Measurements from ENCODE around the gene TUBA4A. TPM values are rescaled to one million over a fixed set of nuclear protein-coding genes. Genes with fewer than 3 reads are reported as not detected.
A peak's percentile ranks its signal among the peaks of the same experiment; 100 is the strongest.

Gene TUBA4A
- total RNA-seq, 4 donors from 2014 or later = 351 to 797 (median 386) TPM

DNA sequence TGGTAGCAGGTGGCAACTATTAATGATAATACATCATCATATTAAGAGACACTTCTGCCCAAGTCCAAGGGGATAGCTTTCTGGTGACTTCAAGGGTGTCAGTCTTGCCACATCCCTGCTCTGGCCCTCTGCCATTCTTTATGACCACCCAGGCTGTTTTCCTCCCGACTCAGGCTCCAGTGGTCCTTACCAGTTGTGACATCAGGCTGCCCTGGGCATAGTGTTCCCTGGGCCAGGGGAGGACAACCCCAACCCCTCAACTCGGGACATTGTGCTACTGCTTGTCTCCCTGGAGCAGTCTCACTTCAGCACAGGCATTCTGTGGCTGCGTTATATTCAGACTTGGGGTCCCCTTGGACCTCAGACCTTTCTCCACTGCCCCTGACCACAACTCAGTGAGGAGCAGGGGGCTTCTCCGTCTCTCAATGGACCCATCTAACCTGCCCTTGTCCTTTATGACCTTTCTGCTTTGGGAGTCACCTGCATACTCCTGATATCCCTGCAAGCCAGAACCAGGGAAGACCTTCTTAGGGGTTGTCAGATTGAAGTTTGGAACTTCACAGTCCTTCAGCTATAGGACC is 38.3 kb upstream of the TUBA4A start:
- TF ChIP-seq POLR2A (IDR thresholded peaks at IDR 0.05) = no peak
- TF ChIP-seq, protein P1, sequence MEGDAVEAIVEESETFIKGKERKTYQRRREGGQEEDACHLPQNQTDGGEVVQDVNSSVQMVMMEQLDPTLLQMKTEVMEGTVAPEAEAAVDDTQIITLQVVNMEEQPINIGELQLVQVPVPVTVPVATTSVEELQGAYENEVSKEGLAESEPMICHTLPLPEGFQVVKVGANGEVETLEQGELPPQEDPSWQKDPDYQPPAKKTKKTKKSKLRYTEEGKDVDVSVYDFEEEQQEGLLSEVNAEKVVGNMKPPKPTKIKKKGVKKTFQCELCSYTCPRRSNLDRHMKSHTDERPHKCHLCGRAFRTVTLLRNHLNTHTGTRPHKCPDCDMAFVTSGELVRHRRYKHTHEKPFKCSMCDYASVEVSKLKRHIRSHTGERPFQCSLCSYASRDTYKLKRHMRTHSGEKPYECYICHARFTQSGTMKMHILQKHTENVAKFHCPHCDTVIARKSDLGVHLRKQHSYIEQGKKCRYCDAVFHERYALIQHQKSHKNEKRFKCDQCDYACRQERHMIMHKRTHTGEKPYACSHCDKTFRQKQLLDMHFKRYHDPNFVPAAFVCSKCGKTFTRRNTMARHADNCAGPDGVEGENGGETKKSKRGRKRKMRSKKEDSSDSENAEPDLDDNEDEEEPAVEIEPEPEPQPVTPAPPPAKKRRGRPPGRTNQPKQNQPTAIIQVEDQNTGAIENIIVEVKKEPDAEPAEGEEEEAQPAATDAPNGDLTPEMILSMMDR (IDR thresholded peaks at IDR 0.05 in 4 of 5, conservative IDR thresholded peaks at IDR 0.05 in 1 of 5) = no peak
- DNase-seq (peak in 1 of 2 donors; percentile 4), ATAC-seq (no peak)
- in situ Hi-C loops (cut with MboI; ENCODE audit: low sequenced_read_pairs in 4 of 4) = loop anchor here in 2 of 4 donors (10.0 to 25.0 kb wide), 3 partner anchors 127 to 245 kb away; partner anchors contain the start of genes NHEJ1 (in 2 of the 2), CHPF (in 1 of the 2), SLC23A3 (in 1 of the 2) and TMEM198 (in 1 of the 2)
- peaks cover 8 to 10% of the 10 kb centered on the region in 2 donors for H3K4me1 ChIP-seq
- no peaks in the 10 kb centered on the region for H3K36me3 ChIP-seq
- H3K9me3 ChIP-seq = no peaks in the 10 kb centered on the region
- H3K4me3 ChIP-seq = no peak overlapping the region
- H3K27ac ChIP-seq = no peak overlapping the region
- intact Hi-C loops (cut with DNase I; ENCODE audit: low total_unique reads) = loop anchor here (10.0 kb wide), 2 partner anchors 243 to 297 kb away; partner anchors contain the start of gene CRYBA2
- no peaks in the 10 kb centered on the region for H3K27me3 ChIP-seq

GRCh38 chr2:219291394-219291793 is 37.7 kb upstream of the TUBA4A start:
- TF ChIP-seq POLR2A (IDR thresholded peaks at IDR 0.05) = no peak
- TF ChIP-seq, protein P1 (IDR thresholded peaks at IDR 0.05 in 4 of 5, conservative IDR thresholded peaks at IDR 0.05 in 1 of 5) = no peak
- DNase-seq (peak in 1 of 2 donors; percentile 4), ATAC-seq (no peak)
- in situ Hi-C loops (cut with MboI; ENCODE audit: low sequenced_read_pairs in 4 of 4) (loop anchor here in 2 of 4 donors (10.0 to 25.0 kb wide), 3 partner anchors 127 to 246 kb away; partner anchors contain the start of genes NHEJ1 (in 2 of the 2), CHPF (in 1 of the 2), SLC23A3 (in 1 of the 2) and TMEM198 (in 1 of the 2)), intact Hi-C loops (cut with DNase I; ENCODE audit: low total_unique reads) (loop anchor here (10.0 kb wide), 2 partner anchors 243 to 297 kb away; partner anchors contain the start of gene CRYBA2)
- Histone ChIP-seq H3K27ac (no peak overlapping the region), H3K4me3 (no peak overlapping the region), H3K36me3 (no peaks in the 10 kb centered on the region), H3K27me3 (no peaks in the 10 kb centered on the region), H3K4me1 (peaks cover 8 to 10% of the 10 kb centered on the region in 2 donors), H3K9me3 (no peaks in the 10 kb centered on the region)

DNA sequence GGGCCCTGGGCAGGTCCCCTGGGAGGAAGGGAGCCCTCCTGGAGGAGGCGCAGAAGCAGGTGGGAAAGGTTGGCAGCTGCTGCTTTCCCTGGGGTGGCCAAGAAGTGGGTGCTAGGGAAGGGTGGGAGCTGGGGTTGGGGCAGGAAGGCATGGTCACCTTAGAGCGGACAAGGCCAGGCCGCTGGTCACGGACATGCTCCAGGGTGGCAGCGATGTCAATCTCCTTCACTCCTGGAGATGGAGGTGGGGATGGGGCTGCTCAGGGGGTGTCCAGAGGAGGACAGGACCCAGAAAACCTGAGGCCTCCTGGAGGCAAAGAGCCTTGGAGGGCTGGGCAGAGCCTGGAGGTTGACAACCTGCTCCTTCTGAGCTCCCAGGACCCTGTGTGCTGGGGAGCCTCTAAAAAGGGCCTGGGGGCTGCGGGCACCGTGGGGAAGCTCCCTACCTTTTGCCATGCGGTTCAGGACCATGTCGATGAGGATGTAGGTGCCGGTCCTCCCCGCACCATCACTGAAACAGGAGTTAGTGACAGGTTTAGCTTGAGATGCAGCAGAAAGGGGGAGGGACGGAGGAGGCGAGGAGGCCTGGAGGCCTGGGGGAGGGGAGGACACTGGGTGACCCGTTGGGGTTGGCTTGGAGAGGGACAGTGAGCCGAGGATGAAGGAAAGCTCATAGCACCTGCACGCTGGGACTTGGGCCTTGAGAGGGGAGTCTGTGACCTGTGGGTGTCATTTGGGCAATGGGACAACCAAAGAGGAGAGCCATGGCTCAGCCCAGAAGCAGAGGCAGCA is 36.9 kb upstream of the TUBA4A start:
- Histone ChIP-seq H3K9me3 (no peaks in the 10 kb centered on the region), H3K4me1 (peaks cover 8 to 10% of the 10 kb centered on the region in 2 donors), H3K4me3 (no peak overlapping the region), H3K27ac (peak overlapping the region in 1 of 4 donors; percentile 35), H3K27me3 (no peaks in the 10 kb centered on the region), H3K36me3 (peaks cover 0 to under 1% of the 10 kb centered on the region in 2 donors)
- ATAC-seq (no peak), DNase-seq (peak in 1 of 2 donors; percentile 9)
- intact Hi-C loops (cut with DNase I; ENCODE audit: low total_unique reads) = loop anchor here (10.0 kb wide), 2 partner anchors 244 to 296 kb away; partner anchors contain the start of gene CRYBA2
- no peak for TF ChIP-seq POLR2A (IDR thresholded peaks at IDR 0.05)
- TF ChIP-seq, protein P1 (IDR thresholded peaks at IDR 0.05 in 4 of 5, conservative IDR thresholded peaks at IDR 0.05 in 1 of 5) = no peak
- in situ Hi-C loops (cut with MboI; ENCODE audit: low sequenced_read_pairs in 4 of 4) = loop anchor here in 2 of 4 donors (10.0 to 25.0 kb wide), 3 partner anchors 126 to 247 kb away; partner anchors contain the start of genes NHEJ1 (in 2 of the 2), CHPF (in 1 of the 2), SLC23A3 (in 1 of the 2) and TMEM198 (in 1 of the 2)

DNA sequence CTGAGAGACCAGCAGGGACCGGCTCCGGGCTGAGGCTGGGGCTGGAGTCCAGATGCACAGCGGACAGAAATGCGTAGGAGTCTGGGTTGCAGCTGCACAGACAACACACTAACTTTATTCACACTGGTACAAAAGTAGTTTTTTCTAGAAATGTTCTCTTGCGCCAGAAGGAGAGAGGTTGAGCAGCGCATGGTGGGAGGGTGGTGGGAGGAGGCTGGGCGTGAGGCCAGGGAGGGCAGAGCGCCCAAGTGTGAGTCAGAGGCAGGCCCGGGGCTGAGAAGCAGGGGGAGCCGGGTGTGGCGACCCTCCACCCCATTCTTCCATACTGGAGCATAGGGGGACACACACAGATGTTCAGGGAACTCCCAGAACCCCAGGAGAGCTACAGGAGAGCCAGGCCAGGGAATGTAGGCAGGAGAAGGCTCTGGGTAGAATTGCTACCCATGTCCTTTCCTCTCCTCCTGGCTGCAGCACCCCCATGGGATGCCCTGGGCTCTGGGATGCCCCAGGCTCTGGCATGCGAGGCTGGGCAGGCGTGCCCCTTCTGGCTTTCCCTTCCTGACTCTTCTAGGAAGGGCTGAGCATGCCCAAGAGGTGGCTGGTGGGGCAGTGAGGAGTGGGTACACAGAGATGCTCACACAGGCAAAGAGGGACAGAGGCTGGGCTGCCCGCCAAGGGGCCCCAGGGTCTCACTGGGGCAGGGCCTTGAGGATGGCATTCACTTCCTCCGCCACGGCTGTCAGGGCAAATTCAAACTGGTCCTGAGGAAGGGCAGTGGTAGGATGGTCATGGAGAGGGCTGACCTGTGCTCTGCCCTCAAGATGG is 36.0 kb upstream of the TUBA4A start:
- intact Hi-C loops (cut with DNase I; ENCODE audit: low total_unique reads) (loop anchor here (10.0 kb wide), 2 partner anchors 245 to 295 kb away; partner anchors contain the start of gene CRYBA2), in situ Hi-C loops (cut with MboI; ENCODE audit: low sequenced_read_pairs in 4 of 4) (loop anchor here in 2 of 4 donors (10.0 to 25.0 kb wide), 3 partner anchors 125 to 248 kb away; partner anchors contain the start of genes NHEJ1 (in 2 of the 2), CHPF (in 1 of the 2), SLC23A3 (in 1 of the 2) and TMEM198 (in 1 of the 2))
- ATAC-seq (peak in 1 of 2 donors; percentile 14), DNase-seq (peak in 1 of 2 donors; percentile 30)
- H3K9me3 ChIP-seq = no peaks in the 10 kb centered on the region
- TF ChIP-seq, protein P1 (IDR thresholded peaks at IDR 0.05 in 4 of 5, conservative IDR thresholded peaks at IDR 0.05 in 1 of 5) = no peak
- peak in 1 of 2 donors; percentile 23 for TF ChIP-seq POLR2A (IDR thresholded peaks at IDR 0.05)
- peaks cover 4% of the 10 kb centered on the region in 2 donors for H3K4me1 ChIP-seq
- peaks cover 0 to 9% of the 10 kb centered on the region in 2 donors for H3K36me3 ChIP-seq
- H3K4me3 ChIP-seq = no peak overlapping the region
- H3K27me3 ChIP-seq = no peaks in the 10 kb centered on the region
- peak overlapping the region in 2 of 4 donors; percentile 23 to 42 for H3K27ac ChIP-seq

Measured in gastrocnemius medialis (tissue), 4 donors.